Loucy (cell line): Measurements from ENCODE around the gene DAPL1.

Experiments
- H2AFZ ChIP-seq: fragments of 200-600 bp; sonication (generic); 2 replicates; pipeline ENCODE4 v1.6.0; 2016; ENCODE audit warnings: antibody characterized with exemption, mild to moderate bottlenecking, low read length, moderate library complexity
- H3F3A ChIP-seq: fragments of 200-600 bp; 2 replicates; pipeline ENCODE4 v1.6.0; 2016; ENCODE audit warnings: antibody characterized with exemption, low read depth, mild to moderate bottlenecking
- H3K27me3 ChIP-seq: fragments of 200-600 bp; sonication (generic); 2 replicates; pipeline ENCODE4 v1.6.1; 2014; ENCODE audit warnings: low read length, mild to moderate bottlenecking; ENCODE audit not compliant: insufficient read depth, poor library complexity, severe bottlenecking
- H3K36me3 ChIP-seq: fragments of 200-600 bp; sonication (generic); 2 replicates; pipeline ENCODE4 v1.6.1; 2016; ENCODE audit warnings: low read length; ENCODE audit not compliant: insufficient read depth
- H3K4me1 ChIP-seq: fragments of 200-600 bp; sonication (generic); 2 replicates; pipeline ENCODE4 v1.5.1; 2014; ENCODE audit warnings: low read length, mild to moderate bottlenecking; ENCODE audit not compliant: insufficient read depth, poor library complexity, severe bottlenecking
- H3K4me2 ChIP-seq: fragments of 200-600 bp; sonication (generic); 2 replicates; pipeline ENCODE4 v1.6.0; 2014; ENCODE audit warnings: antibody characterized with exemption, low read length, low read depth, mild to moderate bottlenecking; ENCODE audit not compliant: poor library complexity, severe bottlenecking
- H3K4me3 ChIP-seq: fragments of 200-600 bp; sonication (generic); 2 replicates; pipeline ENCODE4 v1.5.1; 2014; ENCODE audit warnings: low read length, mild to moderate bottlenecking, mixed read lengths; ENCODE audit not compliant: poor library complexity, severe bottlenecking
- H3K79me2 ChIP-seq: fragments of 200-600 bp; sonication (generic); 2 replicates; pipeline ENCODE4 v1.6.1; 2014; ENCODE audit warnings: low read length; ENCODE audit not compliant: insufficient read depth
- H3K9ac ChIP-seq: fragments of 200-600 bp; sonication (generic); 2 replicates; pipeline ENCODE4 v1.6.0; 2014; ENCODE audit warnings: mild to moderate bottlenecking, low read depth, low read length, moderate library complexity; ENCODE audit not compliant: poor library complexity, severe bottlenecking
- H3K9me2 ChIP-seq: fragments of 200-600 bp; sonication (generic); replicated peaks from 2 replicates; pipeline ENCODE4 v1.6.1; 2016; ENCODE audit warnings: low read depth, low read length, mixed read lengths
- H3K9me3 ChIP-seq: fragments of 200-600 bp; sonication (generic); 2 replicates; pipeline ENCODE4 v1.6.1; 2014; ENCODE audit warnings: mild to moderate bottlenecking, antibody characterized with exemption, low read length, low read depth; ENCODE audit not compliant: insufficient read depth
- H4K20me1 ChIP-seq: fragments of 200-600 bp; sonication (generic); 2 replicates; pipeline ENCODE4 v1.6.0; 2014; ENCODE audit warnings: antibody characterized with exemption, low read length, mild to moderate bottlenecking; ENCODE audit not compliant: insufficient read depth, poor library complexity, severe bottlenecking
- CTCF ChIP-seq: fragments of 200-600 bp; sonication (generic); conservative IDR thresholded peaks from 2 replicates; pipeline ENCODE4 v1.5.1; 2014; ENCODE audit warnings: mild to moderate bottlenecking, antibody characterized with exemption, low read length
- EZH2phosphoT487 ChIP-seq: fragments of 200-600 bp; IDR thresholded peaks from 2 replicates; pipeline ENCODE4 v1.6.1; 2018; ENCODE audit warnings: antibody characterized with exemption, mild to moderate bottlenecking, moderate library complexity, borderline replicate concordance

DAPL1 gene

GRCh38 chr2:158777077-158777476 is 18.0 kb upstream of the DAPL1 start:
- no peaks in the 10 kb centered on the region for H3K79me2 ChIP-seq
- no peaks in the 10 kb centered on the region for H3K36me3 ChIP-seq
- H3K27me3 ChIP-seq: no peaks in the 10 kb centered on the region
- no peak overlapping the region for H3K4me3 ChIP-seq
- no peaks in the 10 kb centered on the region for H3K4me1 ChIP-seq
- no peak overlapping the region for H2AFZ ChIP-seq
- no peaks in the 10 kb centered on the region for H3K9me2 ChIP-seq
- H3K9ac ChIP-seq: no peak overlapping the region
- H4K20me1 ChIP-seq: no peaks in the 10 kb centered on the region
- TF ChIP-seq EZH2phosphoT487 (no peak), CTCF (no peak)
- H3K4me2 ChIP-seq: no peak overlapping the region
- H3K9me3 ChIP-seq: no peaks in the 10 kb centered on the region
- H3F3A ChIP-seq: no peaks in the 10 kb centered on the region

GRCh38 chr2:158778243-158778642 is 16.9 kb upstream of the DAPL1 start:
- H3K9me2 ChIP-seq: no peaks in the 10 kb centered on the region
- no peak for TF ChIP-seq EZH2phosphoT487
- no peak for TF ChIP-seq CTCF

GRCh38 chr2:158779621-158780020 is 15.5 kb upstream of the DAPL1 start:
- Histone ChIP-seq H3K36me3 (no peaks in the 10 kb centered on the region), H3K79me2 (no peaks in the 10 kb centered on the region), H3K9me2 (no peaks in the 10 kb centered on the region), H3K9me3 (no peaks in the 10 kb centered on the region), H3K4me1 (peaks cover 14% of the 10 kb centered on the region), H2AFZ (no peak overlapping the region), H3K27me3 (no peaks in the 10 kb centered on the region), H4K20me1 (no peaks in the 10 kb centered on the region), H3K9ac (no peak overlapping the region), H3F3A (no peaks in the 10 kb centered on the region), H3K4me3 (no peak overlapping the region), H3K4me2 (no peak overlapping the region)
- TF ChIP-seq EZH2phosphoT487 (no peak), CTCF (no peak)

More at GRCh38 chr2:158778243-158778642, 16.9 kb upstream of the DAPL1 start:
- Histone ChIP-seq H3K4me3 (no peak overlapping the region), H3K79me2 (no peaks in the 10 kb centered on the region), H3K9ac (no peak overlapping the region), H3K4me2 (no peak overlapping the region), H3K9me3 (no peaks in the 10 kb centered on the region), H4K20me1 (no peaks in the 10 kb centered on the region), H3K36me3 (no peaks in the 10 kb centered on the region), H3K27me3 (no peaks in the 10 kb centered on the region), H2AFZ (no peak overlapping the region), H3F3A (no peaks in the 10 kb centered on the region), H3K4me1 (peaks cover under 1% of the 10 kb centered on the region)
